ENCODE measurements around the gene SCIN.
"Not testable (repeated sequence)": the region's sequence is repeated elsewhere in the genome, so short reads cannot be mapped to it uniquely, and the experiment has no call there.

Gene SCIN

DNA sequence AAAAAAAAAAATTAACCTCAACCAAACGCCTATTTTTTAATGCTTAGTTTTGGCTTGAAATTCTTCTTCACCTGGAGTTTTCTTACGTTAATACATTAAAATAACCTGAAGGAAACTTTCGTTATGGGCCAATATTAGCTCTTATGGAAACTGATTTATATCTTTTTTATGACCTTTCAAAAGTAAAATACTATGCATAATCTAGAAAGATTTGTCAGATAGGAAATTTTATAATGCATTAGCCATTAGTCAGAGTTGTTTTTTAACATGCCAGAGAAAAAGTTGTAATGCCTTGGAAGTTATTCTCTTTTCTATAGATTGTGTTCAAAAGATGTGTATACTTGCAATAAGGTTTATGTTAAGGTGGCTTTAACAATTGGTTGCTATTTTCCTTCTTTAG is 82.6 kb downstream of the SCIN start:
- no peak for DNase-seq

GRCh38 chr7:12653518-12653917 is 83.0 kb downstream of the SCIN start:
- DNase-seq: no peak

- no peak for DNase-seq
Observed at GRCh38 chr7:12655161-12655560, 84.6 kb downstream of the SCIN start.

DNA sequence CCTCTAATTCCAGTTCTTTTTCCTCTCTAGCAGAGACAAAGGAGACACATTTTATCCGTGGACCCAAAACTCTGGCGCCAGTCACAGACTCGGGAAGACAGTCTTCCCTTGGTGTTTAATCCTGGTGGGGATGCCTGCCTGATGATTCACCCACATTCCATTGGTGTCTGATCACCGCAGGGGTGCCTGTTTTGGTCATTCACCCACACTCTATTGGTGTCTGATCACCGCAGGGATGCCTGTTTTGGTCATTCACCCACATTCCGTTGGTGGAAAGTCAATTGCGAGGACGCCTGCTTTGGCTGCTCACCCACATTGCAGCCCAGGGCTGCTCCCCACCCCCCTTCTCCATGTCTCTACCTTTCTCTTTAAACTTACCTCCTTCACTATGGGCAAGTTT is 89.9 kb downstream of the SCIN start:
- DNase-seq: not testable (repeated sequence)

DNA sequence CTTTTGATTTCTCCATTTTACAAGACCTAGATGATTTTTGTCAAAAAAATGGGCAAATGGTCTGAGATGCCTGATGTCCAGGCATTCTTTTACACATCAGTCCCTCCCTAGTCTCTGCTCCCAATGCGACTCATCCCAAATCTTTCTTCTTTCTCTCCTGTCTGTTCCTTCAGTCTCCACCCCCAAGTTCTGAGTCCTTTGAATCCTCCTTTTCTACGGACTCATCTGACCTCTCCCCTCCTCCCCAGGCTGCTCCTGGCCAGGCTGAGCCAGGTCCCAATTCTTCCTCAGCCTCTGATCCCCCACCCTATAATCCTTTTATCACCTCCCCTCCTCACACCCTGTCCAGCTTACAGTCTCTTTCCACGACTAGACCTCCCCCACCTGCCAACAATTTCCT is 90.5 kb downstream of the SCIN start:
- DNase-seq: not testable (repeated sequence)

GRCh38 chr7:12661581-12661980 is 91.1 kb downstream of the SCIN start:
- DNase-seq: no peak

- DNase-seq: no peak
Observed at GRCh38 chr7:12670000-12670729, 99.6 kb downstream of the SCIN start.

DNA sequence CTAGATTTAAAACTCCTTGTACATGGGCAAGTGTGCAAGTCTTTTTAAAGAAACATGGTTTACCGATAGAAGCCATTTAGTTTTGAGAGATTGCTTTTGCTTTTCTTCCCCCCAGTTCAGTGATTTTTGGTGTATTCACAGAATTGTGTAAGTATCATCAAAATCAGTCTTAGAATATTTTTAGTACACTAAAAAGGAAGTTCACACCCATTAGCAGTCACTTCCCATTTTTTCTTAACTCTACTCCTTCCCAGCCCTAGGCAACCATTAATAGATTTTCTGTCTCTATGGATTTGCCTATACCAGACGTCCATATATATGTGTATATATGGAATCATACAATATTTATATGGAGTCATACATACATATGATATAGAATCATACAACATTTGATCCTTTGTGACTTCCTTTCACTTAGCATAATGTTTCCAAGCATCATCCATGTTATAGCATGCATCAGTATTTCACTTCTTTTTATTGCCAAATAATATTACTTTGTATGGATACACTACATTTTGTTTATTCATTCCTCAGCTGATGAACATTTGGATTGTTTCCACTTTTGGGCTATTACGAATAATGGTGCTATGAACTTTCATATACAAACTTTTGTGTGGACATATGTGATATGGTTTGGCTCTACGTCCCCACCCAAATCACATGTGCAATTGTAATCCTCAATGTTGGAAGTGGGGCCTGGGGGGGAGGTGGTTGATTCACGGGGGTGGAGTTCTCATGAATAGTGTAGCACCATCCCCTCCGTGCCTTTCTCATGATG is 100.4 kb downstream of the SCIN start:
- no peak for DNase-seq

DNA sequence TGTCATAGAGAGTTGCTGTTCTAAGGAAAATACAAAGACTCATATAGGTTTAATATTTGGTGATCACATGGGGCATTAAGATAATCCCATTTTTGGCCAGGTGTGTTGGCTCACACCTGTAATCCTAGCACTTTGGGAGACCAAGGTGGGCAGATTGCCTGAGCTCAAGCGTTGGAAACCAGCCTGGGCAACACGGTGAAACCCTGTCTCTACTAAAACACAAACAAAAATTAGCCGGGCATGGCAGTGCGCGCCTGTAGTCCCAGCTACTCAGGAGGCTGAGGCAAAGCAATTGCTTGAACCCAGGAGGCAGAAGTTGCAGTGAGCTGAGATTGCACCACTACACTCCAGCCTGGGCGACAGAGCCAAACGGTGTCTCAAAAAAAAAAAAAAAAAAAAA is 102.9 kb downstream of the SCIN start:
- not testable (repeated sequence) for DNase-seq

- no peak for DNase-seq
Observed at GRCh38 chr7:12674053-12674452, 103.5 kb downstream of the SCIN start.

- no peak for DNase-seq
Observed at GRCh38 chr7:12674861-12675260, 104.3 kb downstream of the SCIN start.

- DNase-seq: no peak
Observed at GRCh38 chr7:12683678-12684585, 113.4 kb downstream of the SCIN start.

DNA sequence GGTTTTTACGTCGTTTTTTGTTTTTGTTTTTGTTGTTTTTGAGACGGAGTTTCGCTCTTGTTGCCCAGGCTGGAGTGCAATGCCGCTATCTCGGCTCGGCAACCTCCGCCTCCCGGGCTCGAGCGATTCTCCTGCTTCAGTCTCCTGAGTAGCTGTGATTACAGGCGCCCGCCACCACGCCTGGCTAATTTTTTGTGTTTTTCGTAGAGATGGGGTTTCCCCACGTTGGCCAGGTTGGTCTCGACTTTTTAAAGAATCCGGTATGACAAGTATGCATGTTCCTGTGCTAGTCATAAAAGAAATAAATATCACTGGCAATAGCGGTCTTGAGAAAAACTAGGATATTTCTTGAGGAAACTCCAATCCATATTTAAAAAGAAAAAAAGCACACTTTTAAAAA is 114.2 kb downstream of the SCIN start:
- no peak for DNase-seq

DNA sequence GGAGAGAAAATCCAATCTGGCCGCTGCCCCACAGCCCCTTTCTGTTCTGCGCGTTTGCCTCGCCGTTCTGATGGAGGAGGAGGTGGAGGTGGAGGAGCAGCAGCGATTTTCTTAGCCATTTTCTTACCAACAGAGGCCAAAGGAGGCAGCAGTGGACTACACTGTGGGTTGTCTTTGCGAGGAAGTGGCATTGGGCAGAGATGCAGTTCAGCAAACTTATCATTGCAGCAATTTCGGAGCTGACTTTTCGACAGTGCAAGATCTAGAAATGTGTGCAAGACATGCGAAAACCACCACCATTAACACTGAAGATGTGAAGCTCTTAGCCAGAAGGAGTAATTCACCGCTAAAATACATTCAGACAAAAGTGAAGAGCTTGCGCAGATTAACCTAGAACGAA is 115.0 kb downstream of the SCIN start:
- no peak for DNase-seq

DNA sequence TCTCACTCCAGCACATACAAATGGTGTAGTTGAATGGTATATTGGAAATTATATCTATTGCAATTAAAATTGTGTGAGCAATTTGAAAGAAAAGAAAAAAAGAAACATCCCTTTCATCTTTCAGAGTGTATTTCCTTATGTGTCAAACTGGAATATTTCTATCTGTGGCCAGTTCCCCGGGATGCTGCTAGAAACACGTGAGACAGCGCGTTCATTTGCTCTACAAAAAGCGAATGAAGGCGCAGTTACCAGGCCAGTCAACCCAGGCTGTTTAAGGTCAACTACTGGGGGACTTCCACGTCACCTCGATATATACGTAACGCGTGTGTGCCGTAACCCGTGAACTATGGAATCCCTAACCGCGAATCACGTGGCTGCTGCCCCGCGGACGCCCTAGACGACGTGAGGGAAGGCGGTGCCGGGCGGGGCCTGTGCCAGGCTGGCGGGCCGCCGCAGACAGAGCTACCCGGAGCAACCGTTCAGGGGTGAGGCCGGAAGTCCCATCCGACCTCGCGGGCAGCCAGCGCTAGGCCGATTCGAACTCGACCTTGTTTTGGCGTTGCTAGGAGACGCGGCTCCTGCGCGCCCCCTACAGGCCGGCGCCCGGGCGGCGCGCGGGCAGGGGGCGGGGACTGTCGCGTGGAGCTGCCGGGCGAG is 115.8 kb downstream of the SCIN start:
- DNase-seq: peak; percentile 71

- peak; percentile 96 for DNase-seq
Observed at GRCh38 chr7:12686891-12687717, 116.6 kb downstream of the SCIN start, which contains the start of gene ARL4A. TSS of gene ARL4A (plus strand) at chr7:12687633. CDS start at chr7:12688255, 622 bp downstream.

- no peak for DNase-seq
Observed at GRCh38 chr7:12687718-12688171, 117.2 kb downstream of the SCIN start.

- not testable (repeated sequence) for DNase-seq
Observed at GRCh38 chr7:12688485-12689170, 118.1 kb downstream of the SCIN start.

- DNase-seq: no peak
Observed at GRCh38 chr7:12689451-12689850, 118.9 kb downstream of the SCIN start.

DNA sequence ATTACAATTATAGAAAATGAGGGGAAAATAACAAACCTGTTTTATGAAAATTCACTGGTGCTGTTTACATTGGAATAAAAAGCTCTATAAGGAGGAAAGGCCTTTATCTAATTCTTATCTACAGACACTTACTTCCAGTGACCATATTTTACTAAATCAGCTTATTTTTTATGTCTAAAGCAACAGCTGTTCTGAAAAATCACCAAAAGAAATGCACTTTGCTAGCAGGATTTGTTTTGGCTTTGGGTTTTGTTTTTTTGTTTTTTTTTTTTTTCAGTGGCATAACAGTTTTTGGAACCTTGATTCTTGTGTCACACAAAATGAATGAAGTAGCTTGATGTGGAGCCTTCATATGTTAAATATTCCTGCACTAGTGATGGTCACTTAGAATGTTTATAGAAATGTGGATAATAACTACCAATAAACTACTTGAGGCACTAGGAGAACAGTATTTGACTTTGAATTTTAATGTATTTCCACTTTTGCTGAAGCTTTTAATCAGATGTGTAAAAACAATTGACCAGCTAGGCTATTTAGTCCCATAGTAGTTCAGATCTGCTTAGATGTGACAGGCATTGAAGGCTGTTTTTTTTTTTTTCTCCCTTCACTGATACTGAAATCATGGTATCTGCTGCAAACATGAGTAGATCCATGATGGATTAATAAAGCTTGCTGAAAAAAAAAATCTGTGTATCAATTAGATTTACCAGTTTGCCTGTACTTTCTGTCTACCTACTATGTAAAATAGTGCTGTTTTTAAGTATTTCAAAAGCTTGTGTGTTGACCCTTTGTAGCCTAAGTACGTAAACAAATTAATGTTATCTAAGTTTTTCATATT is 119.7 kb downstream of the SCIN start:
- no peak for DNase-seq
